Peyer's patch (tissue), 4 donors: ENCODE results near the gene PSMC3.

ENCODE experiments used
- POLR2A ChIP-seq, 2 donors: fragments of 450-650 bp; IDR thresholded peaks; one replicate each; pipeline ENCODE4 v1.5.1; 2017; ENCODE audit warnings: antibody characterized with exemption in 2 of 2, mild to moderate bottlenecking in 2 of 2, moderate library complexity in 2 of 2
- TF ChIP-seq, protein P1 (sequence below), 6 experiments: fragments of 450-650 bp in 4 of 6; fragments of 200-600 bp in 2 of 6; sonication (generic) in 1 of 6; IDR thresholded peaks; one replicate each; pipeline ENCODE4 v1.5.1; 2017 to 2019; ENCODE audit warnings: antibody characterized with exemption in 6 of 6, mild to moderate bottlenecking in 3 of 6, moderate library complexity in 1 of 6

DNA sequence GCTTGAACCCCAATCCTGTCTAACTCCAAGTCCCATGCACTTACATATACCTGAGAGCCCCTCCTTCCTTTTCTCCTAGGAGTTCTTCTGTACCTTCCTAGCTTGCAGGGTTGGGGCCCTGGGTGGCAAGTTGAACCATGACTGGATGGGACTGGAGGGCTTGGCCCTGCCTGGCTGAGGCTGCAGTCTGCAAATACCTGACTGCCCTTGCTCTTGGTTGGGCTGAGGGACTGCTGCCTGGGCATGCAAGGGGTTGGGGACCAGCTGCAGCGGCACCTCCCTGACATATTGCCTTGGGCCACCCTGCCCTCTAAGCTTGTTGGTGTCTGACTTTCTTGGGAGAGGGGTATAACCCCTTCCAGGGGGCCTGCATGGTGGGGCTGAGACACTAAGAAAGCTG lies 27.7 kb downstream of the PSMC3 start:
- TF ChIP-seq, protein P1, sequence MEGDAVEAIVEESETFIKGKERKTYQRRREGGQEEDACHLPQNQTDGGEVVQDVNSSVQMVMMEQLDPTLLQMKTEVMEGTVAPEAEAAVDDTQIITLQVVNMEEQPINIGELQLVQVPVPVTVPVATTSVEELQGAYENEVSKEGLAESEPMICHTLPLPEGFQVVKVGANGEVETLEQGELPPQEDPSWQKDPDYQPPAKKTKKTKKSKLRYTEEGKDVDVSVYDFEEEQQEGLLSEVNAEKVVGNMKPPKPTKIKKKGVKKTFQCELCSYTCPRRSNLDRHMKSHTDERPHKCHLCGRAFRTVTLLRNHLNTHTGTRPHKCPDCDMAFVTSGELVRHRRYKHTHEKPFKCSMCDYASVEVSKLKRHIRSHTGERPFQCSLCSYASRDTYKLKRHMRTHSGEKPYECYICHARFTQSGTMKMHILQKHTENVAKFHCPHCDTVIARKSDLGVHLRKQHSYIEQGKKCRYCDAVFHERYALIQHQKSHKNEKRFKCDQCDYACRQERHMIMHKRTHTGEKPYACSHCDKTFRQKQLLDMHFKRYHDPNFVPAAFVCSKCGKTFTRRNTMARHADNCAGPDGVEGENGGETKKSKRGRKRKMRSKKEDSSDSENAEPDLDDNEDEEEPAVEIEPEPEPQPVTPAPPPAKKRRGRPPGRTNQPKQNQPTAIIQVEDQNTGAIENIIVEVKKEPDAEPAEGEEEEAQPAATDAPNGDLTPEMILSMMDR (IDR thresholded peaks at IDR 0.05): no peak
- no peak for TF ChIP-seq POLR2A (IDR thresholded peaks at IDR 0.05)
